DMS79 treated with DMSO at 0.1 percent for 48 hours (cell line): Measurements from ENCODE around the gene RAB8A.
A peak's percentile ranks its signal among the peaks of the same experiment; 100 is the strongest.
"Not testable (repeated sequence)": the region's sequence is repeated elsewhere in the genome, so short reads cannot be mapped to it uniquely, and the experiment has no call there.

ENCODE experiments used
- DNase-seq: peaks from one replicate; lab custom pipeline; 2025; lab: John Stamatoyannopoulos, UW

The RAB8A gene

GRCh38 chr19:16142032-16142580 lies 30.4 kb downstream of the RAB8A start:
- no peak for DNase-seq

- DNase-seq: peak; percentile 66
These were observed 31.9 kb downstream of the RAB8A start, which contains the start of gene HSH2D for GRCh38 chr19:16143399-16144215. Gene HSH2D (plus strand): TSS chr19:16143685. CDS start chr19:16148751, 5,066 bp downstream.

- no peak for DNase-seq
These were observed 32.5 kb downstream of the RAB8A start for GRCh38 chr19:16144216-16144581.

DNA sequence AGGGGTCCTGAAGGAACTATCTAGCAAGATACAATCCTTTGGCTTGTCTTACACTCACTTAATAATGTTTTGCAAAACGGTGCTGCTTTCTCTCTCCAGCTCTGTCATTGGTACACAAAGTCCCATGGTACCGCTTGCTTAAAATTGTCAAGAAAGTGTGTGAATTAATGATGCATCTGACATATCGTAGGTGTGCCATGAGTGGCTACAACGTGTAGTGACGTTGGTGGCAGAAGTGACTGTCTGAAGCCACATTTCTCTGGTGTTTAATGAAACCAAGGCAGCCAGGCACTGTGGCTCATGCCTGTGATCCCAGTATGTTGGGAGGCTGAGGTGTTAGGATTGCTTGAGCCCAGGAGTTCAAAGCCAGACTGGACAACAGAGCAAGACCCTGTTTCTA lies 34.4 kb downstream of the RAB8A start:
- no peak for DNase-seq

DNA sequence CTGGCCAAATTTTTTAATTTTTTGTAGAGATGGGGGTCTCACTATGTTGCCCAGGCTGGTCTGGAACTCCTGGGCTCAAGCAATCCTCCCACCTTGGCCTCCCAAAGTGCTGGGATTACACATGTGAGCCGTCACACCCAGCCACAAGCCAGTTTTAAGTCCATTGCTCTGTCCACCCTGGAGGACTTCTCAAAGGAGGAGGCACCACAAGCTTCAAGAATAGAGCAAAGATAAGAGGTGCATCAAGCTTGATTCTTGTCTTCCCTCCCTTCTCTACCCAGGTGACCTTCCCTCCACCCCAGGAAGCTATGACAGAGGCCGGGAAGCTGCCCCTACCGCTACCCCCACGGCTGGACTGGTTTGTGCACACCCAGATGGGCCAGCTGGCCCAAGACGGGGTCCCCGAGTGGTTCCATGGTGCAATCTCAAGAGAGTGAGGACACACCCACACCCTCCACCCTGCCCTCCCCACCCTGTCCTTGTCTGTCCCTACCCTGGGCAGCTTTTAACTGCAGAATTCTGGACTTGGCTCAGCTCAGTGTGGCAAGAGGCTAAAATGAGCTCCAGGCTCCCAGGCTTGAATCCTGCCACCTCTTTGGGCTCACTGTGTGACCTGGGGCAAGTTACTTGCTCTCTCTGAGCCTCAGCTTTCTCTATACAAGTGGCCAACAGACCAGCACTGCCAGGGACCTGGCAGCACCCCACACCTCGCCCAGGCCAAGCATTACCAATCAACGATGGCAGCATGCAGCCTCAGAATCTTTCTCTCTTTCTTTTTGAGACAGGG lies 36.9 kb downstream of the RAB8A start:
- no peak for DNase-seq

- no peak for DNase-seq
These were observed 42.1 kb downstream of the RAB8A start for GRCh38 chr19:16153582-16154336.

DNA sequence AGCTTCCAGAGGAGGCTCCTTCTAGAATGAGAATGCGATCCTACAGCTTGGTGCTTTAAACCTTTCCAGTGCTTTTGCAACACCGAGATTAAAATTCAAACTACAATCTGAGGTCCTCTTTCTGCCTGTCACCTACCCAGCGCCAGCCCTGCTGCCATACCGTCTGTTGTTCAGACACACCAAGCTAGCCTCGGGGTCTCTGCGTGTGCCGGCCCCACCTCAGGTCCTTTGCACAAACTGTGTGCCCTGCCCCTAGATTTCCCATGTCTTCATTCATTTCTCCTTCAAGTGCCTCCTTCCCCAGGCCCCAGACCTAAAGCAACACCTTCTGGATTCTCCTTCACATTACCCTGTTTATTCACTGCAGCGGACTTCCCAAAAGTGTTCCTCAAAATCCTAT lies 42.9 kb downstream of the RAB8A start:
- DNase-seq: no peak

- DNase-seq: no peak
These were observed 43.4 kb downstream of the RAB8A start for GRCh38 chr19:16155128-16155527.

DNA sequence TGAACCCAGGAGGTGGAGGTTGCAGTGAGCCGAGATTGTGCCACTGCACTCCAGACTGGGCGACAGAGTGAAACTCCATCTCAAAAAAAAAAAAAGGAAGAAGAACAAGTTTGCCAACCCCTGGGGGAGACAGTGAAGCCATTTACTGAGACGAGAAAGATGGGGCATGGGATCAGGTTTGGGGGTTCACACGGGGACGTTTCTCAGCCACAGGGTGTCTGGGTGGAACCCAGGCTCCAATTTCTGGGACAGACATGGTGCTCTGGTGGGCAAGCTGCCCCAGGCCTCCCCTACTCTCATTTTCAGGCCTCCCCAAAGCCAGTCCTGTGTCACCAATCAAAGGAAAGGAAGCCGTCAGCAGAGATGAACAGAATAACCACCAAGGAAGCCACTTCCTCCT lies 45.2 kb downstream of the RAB8A start:
- DNase-seq: no peak

DNA sequence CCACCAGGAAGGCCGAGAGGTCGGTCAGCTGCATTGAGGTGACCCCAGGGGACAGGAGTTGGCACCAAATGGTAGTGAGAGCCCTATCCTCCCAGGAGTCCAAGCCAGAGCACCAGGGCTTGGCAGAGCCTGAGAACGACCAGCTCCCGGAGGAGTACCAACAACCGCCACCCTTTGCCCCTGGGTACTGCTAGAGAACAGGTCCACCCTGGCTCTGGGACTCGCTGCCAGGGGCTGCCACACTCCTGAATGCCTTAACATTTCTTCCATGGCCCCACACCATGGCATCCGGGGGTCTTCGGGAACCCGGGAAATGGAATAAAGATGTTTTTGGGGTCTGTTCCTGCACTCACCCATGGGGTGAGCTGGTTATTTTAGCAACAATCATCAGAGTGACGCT lies 45.9 kb downstream of the RAB8A start:
- DNase-seq: no peak

DNA sequence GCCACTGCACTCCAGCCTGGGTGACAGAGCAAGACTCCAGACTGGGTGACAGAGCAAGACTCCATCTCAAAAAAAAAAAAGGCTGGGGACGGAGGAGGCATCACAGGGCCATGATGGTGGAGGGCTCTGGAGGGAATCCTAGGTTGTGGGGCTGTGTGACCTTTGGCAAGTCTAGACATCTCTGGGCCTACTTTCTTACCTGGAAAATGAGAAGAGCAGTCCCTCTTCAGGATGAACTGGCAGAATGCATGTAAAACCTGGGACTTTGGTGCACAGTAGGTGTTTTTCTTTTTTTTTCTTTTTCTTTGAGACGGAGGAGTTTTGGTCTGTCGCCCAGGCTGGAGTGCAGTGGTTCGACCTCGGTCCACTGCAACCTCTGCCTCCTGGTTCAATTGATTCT lies 48.0 kb downstream of the RAB8A start:
- DNase-seq: no peak

GRCh38 chr19:16160445-16160942 lies 48.8 kb downstream of the RAB8A start:
- DNase-seq: no peak

DNA sequence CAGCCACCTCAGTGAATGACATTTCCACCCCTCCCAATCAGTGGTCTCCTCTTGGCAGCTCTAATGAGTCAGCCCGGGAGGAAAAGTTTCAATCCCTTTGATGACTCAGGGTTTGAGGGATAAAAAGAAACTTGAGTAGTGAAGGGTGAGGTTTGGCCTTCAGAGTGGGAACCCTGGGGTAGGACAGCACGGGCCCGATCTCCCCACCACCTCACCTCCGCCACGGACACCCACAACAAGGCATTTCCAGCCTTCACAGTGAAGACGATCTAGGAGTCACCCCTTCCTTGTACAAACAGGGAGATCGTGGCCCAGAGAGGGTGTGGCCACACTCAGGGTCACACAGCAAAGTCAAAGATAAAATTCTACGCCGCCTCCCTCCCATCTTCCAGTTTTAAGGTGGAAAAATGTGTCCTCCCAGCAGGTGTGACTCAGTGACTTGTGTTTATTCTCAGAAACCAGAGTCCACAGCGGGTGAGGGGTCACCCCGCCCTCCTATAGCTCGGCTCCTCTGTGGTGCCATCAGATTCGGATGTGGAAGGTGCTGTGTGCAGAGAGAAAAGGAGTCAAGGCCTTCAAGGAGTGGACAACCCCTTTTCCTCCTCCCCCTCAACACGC lies 49.4 kb downstream of the RAB8A start:
- DNase-seq: no peak

DNA sequence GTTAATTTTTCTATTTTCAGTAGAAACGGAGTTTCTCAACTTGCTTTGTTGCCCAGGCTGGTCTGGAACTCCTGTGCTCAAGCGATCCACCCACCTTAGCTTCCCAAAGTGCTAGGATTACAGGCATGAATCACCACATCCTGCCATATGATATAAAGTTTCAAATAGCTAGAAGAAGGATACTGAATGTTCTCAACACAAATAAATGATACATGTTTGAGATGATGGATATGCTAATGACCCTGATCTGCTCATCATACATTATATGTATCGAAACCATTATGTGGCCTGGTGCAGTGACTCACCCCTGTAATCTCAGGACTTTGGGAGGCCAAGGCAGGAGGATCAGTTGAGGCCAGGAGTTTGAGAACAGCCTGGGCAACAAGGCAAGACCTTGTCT lies 50.2 kb downstream of the RAB8A start:
- DNase-seq: no peak

DNA sequence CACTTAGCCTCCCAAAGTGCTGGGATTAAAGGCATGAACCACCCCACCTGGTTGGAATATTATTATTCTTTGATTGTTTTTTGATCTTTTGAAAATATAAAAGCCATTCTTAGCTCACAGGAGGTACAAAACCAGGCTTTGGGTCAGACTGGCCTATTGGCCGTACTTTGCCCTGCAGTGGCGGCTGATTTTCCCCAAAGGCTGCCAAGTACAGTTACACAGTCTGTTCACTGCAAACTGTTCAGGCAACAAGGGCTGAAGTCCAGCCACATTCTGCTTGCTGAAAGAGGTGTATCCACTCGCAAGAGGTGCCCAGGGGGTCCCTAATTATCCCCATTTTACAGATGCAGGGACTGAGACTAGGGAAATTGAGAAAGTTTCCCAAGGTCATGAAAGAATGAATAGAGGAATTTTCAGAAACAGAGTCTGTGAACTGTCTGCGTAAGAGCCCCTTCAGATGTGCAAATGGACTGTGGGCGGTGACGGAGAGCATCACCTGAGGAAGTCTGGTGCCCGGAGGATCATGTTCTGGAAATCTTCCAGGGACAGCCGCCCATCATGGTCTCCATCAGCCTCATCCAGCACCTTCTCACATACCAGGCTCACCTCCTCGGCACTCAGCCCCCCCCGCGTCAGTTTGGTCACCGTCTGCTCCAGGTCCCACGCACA lies 52.7 kb downstream of the RAB8A start:
- DNase-seq: no peak

GRCh38 chr19:16166417-16166816 lies 54.7 kb downstream of the RAB8A start:
- DNase-seq: no peak

GRCh38 chr19:16167055-16167454 lies 55.4 kb downstream of the RAB8A start:
- no peak for DNase-seq

DNA sequence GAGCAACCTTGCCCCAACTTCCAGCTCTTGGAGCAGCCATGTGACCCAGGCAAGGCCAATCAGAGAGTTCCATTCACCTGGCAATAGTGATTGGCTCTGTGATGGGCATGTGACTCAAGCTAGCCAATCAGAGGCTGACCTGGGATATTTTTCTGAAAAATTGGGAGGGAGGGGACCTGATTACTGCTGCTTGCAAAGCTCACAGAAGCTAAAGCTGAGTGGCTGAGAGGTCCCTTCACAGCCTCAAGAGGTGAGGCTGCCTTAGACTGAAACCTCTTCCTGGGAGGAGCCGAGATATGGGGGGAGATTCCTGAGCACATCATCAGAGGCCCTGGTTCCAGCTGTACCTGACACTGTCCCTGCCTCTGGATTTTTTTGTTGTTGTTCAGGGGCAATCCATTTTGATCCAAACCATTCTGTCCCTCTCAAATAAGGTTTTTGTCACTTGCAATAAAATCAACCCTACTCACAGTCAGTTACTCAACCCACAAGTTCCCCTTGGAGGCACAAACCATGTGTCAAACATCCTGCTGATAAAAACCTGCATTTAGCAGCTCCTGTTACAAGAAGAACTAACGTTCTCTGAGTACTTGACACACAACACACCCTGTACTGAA lies 56.9 kb downstream of the RAB8A start:
- DNase-seq: no peak

- no peak for DNase-seq
These were observed 58.4 kb downstream of the RAB8A start for GRCh38 chr19:16170134-16170533.

DNA sequence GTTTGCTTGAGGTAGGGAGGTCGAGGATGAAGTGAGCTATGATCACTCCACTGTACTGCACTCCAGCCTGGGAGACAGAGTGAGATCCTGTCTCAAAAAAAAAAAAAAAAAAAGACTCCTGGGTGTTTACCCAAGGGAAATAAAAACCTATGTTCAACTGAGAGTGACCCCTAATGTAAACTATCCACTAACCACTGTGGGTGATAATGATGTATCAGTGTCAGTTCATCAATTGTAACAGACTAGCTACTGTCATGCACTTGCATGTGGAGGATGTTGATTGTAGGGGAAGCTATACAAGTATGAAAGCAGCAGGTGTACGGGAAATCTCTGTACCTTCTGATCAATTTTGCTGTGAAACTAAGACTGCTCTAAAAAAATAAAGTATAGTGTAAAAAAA lies 64.3 kb downstream of the RAB8A start:
- DNase-seq: no peak

- DNase-seq: not testable (repeated sequence)
These were observed 67.2 kb downstream of the RAB8A start for GRCh38 chr19:16178866-16179265.
